GM12892 (cell line): ENCODE measurements around the gene CPEB4.

Source experiments
- POLR2A ChIP-seq: IDR thresholded peaks from 2 replicates; pipeline ENCODE4 v1.6.1; 2011; ENCODE audit warnings: low read depth, low read length, control low read depth
- POLR2AphosphoS5 ChIP-seq: IDR thresholded peaks from 2 replicates; pipeline ENCODE4 v1.6.1; 2011; ENCODE audit warnings: low read depth, low read length, control low read depth

- no peak for TF ChIP-seq POLR2A
- TF ChIP-seq POLR2AphosphoS5: no peak
Observed at GRCh38 chr5:173843794-173844193, 44.4 kb upstream of the CPEB4 start.
